HG02943 (cell line): ENCODE measurements around the gene MTMR3.

Experiments used
- ATAC-seq: cut with Tn5 transposase; IDR thresholded peaks from one replicate; pipeline ENCODE4 v1.9.1; 2021; ENCODE audit warnings: mild to moderate bottlenecking, low read depth, moderate library complexity; ENCODE audit not compliant: unreplicated experiment

Gene MTMR3

DNA sequence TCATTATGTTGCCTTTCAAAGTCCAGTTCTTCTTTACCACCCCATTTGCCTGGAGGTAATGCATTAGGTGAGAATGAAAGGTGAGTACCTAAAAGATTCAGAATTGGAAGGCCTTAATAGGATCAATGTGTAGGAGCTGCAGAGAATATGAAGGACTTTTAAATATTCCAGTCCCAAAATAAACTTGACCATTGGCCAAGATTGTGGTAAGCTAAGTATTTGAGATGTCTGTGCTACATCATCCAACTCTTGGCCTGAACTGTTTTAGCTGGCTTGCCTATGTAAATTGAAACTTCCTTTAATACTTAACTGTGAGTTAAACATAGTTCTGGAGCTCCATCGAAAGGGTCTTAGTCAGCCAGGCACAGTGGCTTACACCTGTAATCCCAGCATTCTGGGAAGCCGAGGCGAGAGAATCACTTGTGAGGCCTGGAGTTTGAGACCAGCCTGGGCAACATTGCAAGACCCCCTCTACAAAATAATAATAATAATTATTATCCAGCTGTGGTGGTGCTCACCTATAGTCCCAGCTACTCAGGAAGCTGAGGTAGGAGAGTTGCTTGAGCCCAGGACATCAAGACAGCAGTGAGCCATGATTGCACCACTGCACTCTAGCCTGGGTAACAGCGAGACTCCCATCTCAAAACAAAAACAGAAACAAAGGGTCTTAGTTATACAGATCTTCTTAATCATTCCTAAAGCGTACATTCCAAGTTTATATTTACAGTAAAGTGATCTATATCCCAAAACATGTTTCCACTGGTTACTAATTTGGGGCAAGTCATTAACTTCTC lies 29.8 kb downstream of the MTMR3 start:
- no peak for ATAC-seq

DNA sequence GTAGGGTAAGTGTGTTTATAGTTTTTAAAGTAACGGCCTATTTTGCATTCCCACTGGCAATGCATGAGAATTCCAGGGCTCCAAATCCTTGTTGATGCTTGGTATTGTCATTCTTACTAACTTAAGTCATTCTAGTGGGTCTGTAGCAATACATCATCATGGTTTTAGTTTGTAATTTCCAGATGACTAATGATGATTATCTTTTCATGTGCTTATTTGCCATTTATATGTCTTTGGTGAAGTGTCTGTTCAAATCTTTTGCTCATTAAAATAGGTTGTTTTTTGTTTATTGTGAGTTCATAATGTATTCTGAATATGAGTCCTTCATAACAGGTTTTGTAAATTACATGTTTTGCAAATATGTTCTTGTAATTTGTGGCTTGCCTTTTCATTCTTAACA lies 31.2 kb downstream of the MTMR3 start:
- ATAC-seq = no peak

DNA sequence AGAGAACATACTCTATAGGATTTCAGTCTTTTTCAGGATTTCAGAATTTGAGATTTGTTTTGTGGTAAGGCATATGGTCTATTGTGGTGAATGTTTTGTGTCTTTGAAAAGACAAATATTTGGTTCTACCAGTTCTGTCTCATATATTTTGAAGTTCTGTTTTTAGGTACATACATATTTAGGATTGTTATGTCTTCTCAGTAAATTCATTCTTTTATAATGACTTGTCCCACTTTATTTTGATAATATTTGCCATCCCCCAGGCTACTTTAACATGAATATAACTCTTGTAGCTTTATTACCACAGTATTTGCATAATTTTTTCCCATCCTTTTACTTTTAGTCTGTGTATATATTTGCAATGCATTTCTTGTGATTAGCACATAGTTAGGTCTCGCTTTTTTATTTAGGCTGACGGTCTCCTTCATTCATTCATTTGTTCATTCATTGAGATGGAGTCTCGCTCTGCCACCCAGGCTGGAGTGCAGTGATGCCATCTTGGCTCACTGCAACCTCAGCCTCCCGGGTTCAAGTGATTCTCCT lies 32.1 kb downstream of the MTMR3 start:
- no peak for ATAC-seq

DNA sequence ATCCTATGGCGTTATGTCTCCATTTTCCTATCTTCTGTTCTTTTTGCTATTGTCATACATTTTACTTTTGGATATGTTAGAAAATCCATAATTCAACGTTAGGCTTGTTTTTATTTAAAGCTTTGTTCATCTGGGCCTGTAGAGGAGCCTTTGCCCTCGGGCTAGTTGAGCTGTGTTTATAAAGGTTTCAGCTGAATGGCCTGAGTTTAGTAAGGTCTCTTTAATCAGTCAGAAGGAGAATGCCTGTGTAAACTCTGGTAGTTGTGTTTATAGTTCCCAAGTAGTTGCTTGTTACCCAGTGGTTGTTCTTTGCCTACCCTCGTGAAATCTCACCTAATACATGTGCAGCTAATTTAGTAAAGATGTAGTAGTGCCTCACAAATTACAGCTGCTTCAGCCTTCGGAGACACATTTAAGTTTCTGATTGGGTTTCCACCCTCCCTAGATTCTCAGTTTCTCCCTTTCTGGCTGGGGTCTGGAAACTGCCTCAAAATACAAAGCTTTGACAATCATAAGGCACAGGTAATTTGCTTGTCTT lies 33.1 kb downstream of the MTMR3 start:
- ATAC-seq = no peak

DNA sequence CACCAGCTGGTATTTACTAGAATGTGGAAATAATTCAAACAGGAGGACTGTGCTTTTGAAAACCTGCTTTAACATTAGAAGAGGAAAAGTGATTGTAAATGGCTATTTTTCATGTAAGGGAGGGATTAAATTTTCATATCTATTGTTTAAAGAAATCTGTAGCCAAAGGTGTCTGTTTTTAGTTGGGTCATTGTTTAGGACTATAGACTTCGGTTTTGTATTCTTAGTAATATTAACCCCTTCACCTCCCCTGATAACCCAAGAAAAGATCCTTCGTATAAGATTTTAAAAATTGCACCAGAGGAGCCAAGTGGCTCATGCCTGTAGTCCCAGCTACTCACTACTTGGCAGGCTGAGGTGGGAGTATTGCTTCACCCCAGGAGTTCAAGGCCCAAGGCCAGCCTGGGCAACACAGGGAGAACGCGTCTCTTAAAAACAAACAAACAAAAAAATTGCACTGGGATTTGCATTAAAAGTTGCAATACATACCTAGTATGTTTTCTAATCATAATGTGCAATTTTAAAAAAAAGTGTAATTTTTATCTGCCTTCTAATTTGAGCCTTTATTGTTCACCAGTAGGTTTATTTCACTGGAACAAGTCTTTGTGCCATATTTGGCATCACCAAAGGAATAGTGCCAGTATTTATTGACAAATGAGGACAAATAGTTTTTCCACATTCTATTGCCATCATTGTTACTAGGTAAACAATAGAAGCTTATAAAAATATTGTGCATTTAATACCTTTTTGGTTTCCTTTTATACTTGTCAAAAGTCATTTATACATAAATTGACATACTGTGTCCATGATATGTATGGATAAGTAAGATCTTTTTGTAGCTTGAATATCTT lies 34.3 kb downstream of the MTMR3 start:
- no peak for ATAC-seq

DNA sequence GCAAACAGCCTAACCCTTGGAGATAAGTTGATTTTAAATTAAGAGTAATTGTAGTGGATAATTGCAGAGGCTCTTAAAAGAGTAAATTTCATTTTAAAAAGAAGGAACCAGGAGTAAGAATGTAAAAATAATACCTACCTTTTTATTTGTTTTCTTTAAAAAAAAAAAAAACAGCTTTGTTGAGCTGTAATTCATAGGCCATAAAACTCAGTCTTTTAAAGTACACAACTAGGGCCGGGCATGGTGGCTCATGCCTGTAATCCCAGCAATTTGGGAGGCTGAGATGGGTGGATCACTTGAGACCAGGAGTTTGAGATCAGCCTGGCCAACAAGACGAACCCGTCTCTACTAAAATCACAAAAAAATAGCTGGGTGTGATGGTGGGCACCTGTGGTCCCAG lies 42.4 kb downstream of the MTMR3 start:
- ATAC-seq = no peak

DNA sequence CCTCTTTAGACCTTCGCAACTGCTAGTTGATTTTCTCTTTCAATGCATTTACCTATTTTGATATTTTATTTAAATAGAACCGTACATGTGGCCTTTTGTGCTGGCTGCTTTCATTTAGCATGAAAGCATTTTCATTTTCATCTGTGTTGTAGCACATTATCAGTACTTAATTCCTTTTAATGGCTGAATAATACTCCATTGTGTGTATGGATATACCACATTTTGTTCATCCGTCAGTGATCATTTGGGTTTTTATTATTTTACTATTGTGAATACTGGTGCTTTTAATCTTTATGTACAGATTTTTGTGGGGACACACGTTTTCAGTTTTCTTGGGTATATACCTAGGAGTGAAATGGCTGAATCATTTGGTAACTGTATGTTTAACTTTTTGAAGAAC lies 43.1 kb downstream of the MTMR3 start:
- no peak for ATAC-seq

DNA sequence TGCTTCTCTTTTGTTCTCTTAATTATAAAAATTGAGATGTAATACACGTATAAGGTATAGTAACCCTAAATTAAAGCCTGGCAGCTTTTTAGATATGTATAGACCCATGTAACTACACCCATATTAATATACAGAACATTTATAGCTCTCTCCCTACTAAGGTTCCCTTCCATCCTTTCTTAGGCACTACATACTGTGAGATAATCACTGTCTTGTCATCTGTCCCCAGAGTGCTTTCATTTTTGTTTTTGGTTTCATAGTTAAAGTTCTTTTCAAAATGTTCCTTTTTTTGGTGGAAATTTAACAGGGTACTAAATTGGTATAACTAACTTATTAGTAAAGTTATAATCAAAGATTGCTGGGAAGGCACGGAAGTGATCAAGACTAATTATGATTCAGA lies 49.2 kb downstream of the MTMR3 start:
- no peak for ATAC-seq

DNA sequence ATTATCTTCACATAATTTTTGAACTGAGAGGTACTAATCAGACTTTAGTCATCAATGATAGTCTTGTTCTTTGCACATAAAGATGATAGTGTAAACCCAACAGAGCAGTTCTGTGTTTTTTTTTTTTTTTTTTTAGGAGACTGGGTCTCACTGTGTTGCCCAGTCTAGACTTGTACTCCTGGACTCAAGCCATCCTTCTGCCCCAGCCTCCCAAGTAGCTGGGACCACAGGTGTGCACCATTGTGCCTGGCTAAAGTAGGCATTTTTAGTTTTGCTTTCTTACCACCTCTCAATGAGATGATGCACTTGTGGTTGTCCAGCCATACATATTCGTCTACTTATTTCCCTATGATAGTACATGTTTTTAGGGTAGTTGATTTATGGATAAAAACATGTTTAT lies 50.6 kb downstream of the MTMR3 start:
- ATAC-seq = no peak

DNA sequence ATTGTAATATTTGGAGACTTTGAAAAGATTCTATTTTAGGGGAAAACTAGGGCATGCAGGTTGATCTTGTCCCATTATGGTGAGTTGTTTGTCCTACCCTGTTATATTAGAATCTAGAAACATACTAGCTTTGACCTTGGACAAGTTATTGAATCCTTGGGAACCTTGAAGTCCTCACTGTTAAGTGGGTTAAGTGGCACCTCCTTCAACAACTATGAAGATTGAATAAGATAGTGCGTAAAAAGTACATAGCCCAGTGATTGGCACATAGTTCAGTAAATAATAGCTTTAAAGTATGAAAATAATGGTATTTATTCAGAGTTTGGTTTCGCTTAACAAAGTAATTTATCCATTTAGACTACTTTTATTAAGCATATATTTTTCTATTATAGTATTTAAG lies 51.6 kb downstream of the MTMR3 start:
- ATAC-seq = no peak

DNA sequence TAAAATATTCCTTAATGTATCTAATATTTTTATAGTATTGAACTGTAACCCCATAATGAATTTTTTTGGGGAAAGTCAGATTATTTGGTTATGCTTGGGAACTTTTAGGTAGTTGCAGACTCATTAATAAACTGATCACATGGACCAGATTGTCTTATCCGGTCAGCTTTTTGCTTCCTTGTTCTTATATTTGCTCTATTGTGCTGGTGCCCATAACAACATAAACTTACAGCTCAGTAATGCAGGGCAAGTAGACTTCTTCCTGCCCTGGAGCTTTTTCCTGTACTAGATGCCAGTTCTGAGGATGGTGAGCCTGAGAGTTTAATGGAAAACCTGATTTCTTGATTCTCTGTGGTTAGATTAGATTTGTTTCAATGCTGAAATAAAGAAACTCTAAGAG lies 53.2 kb downstream of the MTMR3 start:
- ATAC-seq = no peak

DNA sequence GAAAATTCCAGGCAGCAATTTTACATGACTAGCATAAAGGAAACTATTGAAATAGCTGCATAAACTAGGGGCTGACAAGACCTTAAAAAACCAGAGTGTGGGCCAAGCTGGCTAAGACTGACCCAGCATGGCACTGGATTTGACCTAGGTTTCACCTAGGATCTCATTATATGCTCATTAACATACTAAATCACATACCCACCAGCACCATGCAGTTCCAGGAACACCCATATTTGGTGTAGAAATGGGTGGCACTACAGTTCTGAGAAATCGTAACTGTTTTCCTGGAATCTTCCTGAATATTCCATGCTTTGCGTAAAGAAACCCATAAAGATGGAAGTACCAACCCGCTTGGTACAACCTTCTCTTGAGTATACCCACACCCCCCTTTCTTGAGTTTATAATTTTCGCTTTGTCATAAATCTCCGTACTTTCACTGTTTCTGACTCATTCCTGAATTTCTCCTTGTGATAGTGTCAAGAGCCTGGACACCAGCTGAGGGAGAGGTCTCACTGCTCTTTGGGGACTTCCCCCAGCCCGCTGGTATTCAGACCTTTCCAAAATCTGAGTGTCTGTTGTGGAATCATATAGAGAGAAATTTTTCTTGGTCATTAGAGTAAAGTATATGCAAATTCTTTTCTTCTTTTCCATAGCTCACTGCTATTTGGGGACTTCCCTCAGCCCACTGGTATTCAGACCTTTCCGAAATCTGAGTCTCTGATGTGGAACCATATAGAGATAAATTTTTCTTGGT lies 55.1 kb downstream of the MTMR3 start:
- no peak for ATAC-seq

DNA sequence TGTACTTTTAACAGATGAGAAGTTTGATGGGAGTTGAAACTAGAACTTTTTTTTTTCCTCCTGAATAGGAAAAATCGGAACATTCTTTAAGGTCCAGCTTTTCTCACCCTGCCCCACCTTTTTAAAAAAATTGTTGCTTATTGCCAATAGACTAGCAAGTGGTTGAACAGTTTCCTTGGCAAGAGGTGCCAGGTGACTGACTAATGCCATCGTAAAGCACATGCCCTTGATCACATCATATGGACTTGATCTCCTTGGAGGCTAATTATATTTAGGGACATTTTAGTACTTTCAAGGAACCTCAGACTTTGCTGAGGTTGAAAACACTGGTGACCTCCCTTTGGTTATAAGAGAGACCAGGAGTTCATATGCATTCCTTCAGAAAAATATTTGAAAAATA lies 57.6 kb downstream of the MTMR3 start:
- ATAC-seq = no peak

DNA sequence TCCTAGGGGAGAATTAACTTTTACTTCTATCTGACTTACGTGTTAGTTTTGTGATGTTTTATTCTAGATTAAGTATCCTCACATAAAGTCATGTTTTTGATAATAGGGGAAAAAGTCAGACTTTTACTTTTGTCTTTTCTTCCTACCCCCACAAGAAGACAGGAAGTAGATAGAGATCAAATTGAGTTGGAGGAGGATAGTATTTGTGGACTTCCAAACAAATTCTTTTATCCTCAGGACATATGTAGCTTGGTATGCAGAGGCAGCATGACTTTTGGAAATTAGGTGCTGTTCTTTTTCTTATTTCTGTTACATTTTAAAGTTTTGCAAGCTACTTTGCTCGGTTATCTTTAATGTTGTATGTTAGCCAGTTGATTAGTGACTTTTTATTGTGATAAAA lies 61.4 kb downstream of the MTMR3 start:
- ATAC-seq = no peak

DNA sequence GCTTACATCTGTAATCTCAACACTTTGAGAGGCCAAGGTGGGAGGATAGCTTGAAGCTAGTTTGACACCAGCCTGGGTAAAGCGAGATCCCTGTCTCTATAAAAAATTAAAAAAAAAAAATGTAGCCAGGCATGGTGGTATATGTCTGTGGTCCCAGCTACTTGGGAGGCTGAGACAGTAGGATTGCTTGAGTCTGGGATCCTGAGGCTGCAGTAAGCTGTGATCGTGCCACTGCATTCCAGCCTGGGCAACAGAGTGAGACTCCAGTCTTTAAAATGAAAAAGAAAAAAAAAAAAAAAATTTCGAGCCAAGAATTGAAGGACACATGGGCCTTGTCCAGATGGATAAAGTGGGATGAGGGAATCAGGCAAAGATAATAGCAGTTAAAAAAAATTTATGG lies 62.5 kb downstream of the MTMR3 start:
- ATAC-seq = no peak

DNA sequence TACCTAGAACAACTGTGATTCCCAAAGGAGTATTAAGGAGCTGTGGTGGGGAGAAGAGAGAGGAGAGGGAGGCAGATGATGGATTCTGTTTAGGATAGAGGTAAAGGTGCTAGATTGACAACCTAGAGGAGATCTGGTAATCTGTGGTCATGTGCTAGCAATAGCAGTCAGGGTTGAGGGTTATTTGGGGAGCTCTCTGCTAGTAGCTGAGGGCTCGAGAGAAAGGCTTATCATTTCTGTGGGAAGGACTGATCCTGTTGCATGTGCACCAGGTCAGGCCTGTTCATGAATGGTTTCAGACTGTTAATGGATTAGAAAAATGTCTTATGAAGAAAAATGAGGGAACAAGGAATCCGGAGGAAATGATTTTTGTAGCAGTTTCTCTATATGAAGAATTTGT lies 63.2 kb downstream of the MTMR3 start:
- ATAC-seq = no peak

DNA sequence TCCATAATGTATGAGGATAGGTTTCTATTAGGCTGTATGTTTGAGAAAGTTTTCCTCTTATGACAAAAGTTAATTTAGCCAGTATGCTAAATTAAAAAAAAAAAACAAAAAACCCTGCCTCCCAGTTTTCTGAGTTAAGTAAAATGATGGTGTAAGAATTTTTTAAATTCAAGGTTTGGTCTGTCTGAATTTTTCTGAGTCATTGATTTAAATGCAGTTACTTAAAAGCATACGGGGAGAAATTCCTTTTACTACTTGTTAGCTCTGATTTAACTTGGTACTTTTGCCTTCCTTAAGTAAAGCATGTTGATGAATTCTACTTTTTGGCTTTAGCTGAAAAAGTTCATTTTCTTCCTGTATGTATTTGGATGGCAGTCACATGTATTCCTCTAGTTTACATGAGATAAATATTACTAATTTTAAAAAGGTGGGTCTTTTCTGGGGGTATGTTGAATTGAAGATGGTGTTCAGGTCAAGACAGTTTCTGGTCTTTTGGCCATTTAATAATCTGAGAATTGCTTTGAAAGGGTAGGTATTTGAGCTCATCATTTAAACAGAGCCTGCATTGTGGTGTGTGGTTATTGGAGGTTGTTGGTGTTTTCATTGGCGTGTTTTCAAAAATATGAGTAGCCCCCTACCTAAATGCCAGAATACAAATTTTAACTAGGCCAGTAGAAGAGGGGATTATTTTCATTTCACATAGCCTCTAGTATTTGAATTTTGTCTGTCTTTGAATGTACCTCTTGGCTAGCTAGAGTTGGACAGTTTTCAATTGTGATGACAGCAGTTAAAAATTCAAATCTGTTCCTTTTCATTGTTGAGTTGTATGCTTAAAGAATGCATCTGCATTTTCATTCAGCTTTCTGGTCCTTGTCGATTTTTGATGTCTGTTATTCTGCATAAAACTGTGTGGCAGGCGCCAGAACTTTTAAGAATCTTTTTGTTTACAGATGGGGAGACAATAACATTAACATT lies 64.7 kb downstream of the MTMR3 start:
- no peak for ATAC-seq

DNA sequence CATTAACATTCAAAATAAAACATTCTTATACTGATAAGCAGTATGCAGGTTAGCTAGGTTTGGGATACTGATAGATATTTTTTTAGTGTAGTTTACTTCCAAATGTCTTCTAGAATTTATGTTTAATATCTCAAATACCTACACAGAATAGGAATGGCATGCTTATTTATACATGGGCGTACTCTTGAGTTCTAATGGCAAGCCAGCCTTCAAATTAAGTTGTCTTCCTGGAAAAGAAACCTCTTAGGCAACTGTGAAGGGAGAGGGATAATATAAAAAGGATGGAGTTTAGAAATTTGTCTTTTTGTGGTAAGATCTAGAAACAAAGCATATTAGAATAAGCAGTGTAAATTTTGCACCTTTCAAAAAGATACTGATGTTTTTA lies 65.4 kb downstream of the MTMR3 start:
- ATAC-seq = no peak

DNA sequence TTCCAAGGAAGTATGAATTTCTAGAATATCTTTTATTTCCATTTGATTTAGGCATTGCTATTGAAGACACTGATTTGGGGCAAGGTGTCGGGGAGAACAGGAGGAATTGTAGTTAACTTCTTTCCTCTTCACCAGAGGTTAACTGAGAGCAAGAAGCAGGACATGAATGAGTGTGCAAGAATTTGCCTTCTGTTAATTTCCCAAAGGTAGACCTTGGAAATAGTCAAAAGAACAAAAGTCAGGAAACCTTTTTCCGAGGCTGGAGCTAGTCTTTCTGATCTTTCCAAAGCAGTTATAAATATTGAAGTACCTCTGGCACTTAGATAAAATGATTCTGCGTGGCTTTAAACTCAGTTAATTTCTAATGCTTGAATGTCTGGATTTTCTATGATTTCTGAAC lies 66.9 kb downstream of the MTMR3 start:
- ATAC-seq = no peak
